ENCODE measurements around the gene C1orf50.

DNA sequence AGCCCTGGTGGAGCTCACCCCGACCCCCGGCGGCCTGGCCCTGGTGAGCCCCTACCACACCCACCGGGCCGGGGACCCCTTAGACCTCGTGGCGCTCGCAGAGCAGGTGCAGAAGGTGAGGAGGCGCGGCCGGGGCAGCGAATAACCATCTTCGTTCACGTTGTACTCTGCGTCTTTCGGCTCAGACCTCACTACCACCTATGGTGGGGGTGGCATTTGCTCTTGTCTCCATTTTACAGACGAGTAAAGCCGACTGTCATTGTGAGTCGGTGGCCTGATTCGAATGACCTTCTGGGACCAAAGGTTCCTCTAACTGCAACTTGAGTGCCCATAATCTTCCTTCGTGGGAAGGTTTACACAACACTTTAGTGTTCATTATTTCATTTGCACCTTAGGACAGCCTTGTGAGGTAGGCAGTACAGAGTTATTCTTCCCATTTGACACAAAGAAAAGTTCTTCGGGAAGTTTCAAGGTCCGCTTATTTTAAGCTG is 506 bp downstream of the C1orf50 start:
- no peak for TF ChIP-seq POLR2A (IDR thresholded peaks at IDR 0.05)
- no peak for TF ChIP-seq POLR2AphosphoS5 (IDR thresholded peaks at IDR 0.05; ENCODE audit: insufficient read depth in 1 of 2, low read depth in 1 of 2)
- TF ChIP-seq, protein P1, sequence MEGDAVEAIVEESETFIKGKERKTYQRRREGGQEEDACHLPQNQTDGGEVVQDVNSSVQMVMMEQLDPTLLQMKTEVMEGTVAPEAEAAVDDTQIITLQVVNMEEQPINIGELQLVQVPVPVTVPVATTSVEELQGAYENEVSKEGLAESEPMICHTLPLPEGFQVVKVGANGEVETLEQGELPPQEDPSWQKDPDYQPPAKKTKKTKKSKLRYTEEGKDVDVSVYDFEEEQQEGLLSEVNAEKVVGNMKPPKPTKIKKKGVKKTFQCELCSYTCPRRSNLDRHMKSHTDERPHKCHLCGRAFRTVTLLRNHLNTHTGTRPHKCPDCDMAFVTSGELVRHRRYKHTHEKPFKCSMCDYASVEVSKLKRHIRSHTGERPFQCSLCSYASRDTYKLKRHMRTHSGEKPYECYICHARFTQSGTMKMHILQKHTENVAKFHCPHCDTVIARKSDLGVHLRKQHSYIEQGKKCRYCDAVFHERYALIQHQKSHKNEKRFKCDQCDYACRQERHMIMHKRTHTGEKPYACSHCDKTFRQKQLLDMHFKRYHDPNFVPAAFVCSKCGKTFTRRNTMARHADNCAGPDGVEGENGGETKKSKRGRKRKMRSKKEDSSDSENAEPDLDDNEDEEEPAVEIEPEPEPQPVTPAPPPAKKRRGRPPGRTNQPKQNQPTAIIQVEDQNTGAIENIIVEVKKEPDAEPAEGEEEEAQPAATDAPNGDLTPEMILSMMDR (IDR thresholded peaks at IDR 0.05) = no peak

Measured in vagina (tissue), 2 donors.